ENCODE results near the gene RNF215.

DNA sequence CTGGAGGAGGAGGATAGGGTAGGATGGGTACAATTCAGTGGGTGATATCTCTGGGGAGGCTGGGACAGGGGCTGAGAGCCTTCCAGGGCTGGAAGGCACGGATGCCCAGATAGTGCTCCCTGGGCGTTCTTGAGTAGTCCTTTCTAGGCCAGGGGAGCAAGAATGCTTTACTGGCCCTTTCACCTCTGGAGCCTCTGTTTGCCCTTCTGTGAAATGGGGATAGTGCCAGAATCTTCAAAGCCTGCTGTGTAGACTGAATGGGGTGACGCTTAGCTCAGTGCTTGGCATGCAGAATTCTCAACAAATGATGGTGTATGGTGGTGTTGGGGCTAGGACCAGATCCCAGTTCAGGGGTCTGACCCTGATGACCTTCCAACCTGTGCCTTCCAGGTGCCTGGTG lies 46.0 kb upstream of the RNF215 start:
- TF ChIP-seq ZSCAN29 (CRISPR knock-in tag; conservative IDR thresholded peaks at IDR 0.05), result no peak
- no peak for TF ChIP-seq POLR2A (IDR thresholded peaks at IDR 0.05; ENCODE audit: insufficient read depth in 1 of 2, low read depth in 2 of 2, low read length in 2 of 2)
- no peak for TF ChIP-seq REPIN1 (CRISPR knock-in tag; IDR thresholded peaks at IDR 0.05; ENCODE audit: borderline replicate concordance, low read depth)
- TF ChIP-seq ZBTB7A (CRISPR knock-in tag; IDR thresholded peaks at IDR 0.05), result no peak
- no peak for TF ChIP-seq NONO (IDR thresholded peaks at IDR 0.05)
- TF ChIP-seq NONO (CRISPR knock-in tag; conservative IDR thresholded peaks at IDR 0.05), result no peak
- no peak for TF ChIP-seq XRCC5 (optimal IDR thresholded peaks at IDR 0.05; ENCODE audit: low read length)
- TF ChIP-seq ZNF775 (CRISPR knock-in tag; IDR thresholded peaks at IDR 0.05; ENCODE audit: borderline replicate concordance), result no peak
- no peak for TF ChIP-seq ZNF383 (CRISPR knock-in tag; IDR thresholded peaks at IDR 0.05; ENCODE audit: borderline replicate concordance)
- no peak for TF ChIP-seq FOSL2 (CRISPR knock-in tag; IDR thresholded peaks at IDR 0.05)
- TF ChIP-seq, protein P1, sequence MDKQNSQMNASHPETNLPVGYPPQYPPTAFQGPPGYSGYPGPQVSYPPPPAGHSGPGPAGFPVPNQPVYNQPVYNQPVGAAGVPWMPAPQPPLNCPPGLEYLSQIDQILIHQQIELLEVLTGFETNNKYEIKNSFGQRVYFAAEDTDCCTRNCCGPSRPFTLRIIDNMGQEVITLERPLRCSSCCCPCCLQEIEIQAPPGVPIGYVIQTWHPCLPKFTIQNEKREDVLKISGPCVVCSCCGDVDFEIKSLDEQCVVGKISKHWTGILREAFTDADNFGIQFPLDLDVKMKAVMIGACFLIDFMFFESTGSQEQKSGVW (CRISPR knock-in tag; IDR thresholded peaks at IDR 0.05; ENCODE audit: borderline replicate concordance), result no peak
